Activated T-helper 9 cell treated with anti-CD3 and anti-CD28 coated beads, Interleukin-2, amount 50 U/mL, for 16 hours (primary cell): Measurements from ENCODE around the gene ZNF678.
"Not testable (repeated sequence)": the region's sequence is repeated elsewhere in the genome, so short reads cannot be mapped to it uniquely, and the experiment has no call there.

Experiments
- DNase-seq: peaks from one replicate; pipeline ENCODE4 v3.0.0-alpha.2; 2020; ENCODE audit warnings: low read depth

ZNF678 gene

GRCh38 chr1:227551881-227552280, 11.5 kb upstream of the ZNF678 start:
- DNase-seq, result not testable (repeated sequence)

- no peak for DNase-seq
Measured at GRCh38 chr1:227556288-227556687, 7.1 kb upstream of the ZNF678 start.

- no peak for DNase-seq
Measured at GRCh38 chr1:227557962-227558725, 5.2 kb upstream of the ZNF678 start.

- no peak for DNase-seq
Measured at GRCh38 chr1:227558732-227559262, 4.6 kb upstream of the ZNF678 start.

- DNase-seq, result no peak
Measured at GRCh38 chr1:227559499-227559898, 3.9 kb upstream of the ZNF678 start.

- no peak for DNase-seq
Measured at GRCh38 chr1:227559926-227560325, 3.4 kb upstream of the ZNF678 start.

- no peak for DNase-seq
Measured at GRCh38 chr1:227560393-227561173, 2.8 kb upstream of the ZNF678 start.

- no peak for DNase-seq
Measured at GRCh38 chr1:227561241-227561907, 2.0 kb upstream of the ZNF678 start.

- no peak for DNase-seq
Measured at GRCh38 chr1:227562037-227562436, 1.3 kb upstream of the ZNF678 start.

- no peak for DNase-seq
Measured at GRCh38 chr1:227562933-227563323, 428 bp upstream of the ZNF678 start.

GRCh38 chr1:227567256-227567655, 3.9 kb downstream of the ZNF678 start:
- no peak for DNase-seq

- no peak for DNase-seq
Measured at GRCh38 chr1:227568593-227568992, 5.2 kb downstream of the ZNF678 start.

- no peak for DNase-seq
Measured at GRCh38 chr1:227572752-227573151, 9.4 kb downstream of the ZNF678 start.

- no peak for DNase-seq
Measured at GRCh38 chr1:227574926-227575325, 11.6 kb downstream of the ZNF678 start.

- no peak for DNase-seq
Measured at GRCh38 chr1:227576189-227576588, 12.8 kb downstream of the ZNF678 start.

- DNase-seq, result no peak
Measured at GRCh38 chr1:227577500-227577899, 14.1 kb downstream of the ZNF678 start.

GRCh38 chr1:227583354-227583753, 20.0 kb downstream of the ZNF678 start:
- no peak for DNase-seq

- DNase-seq, result no peak
Measured at GRCh38 chr1:227586733-227587132, 23.4 kb downstream of the ZNF678 start.

- no peak for DNase-seq
Measured at GRCh38 chr1:227587968-227588367, 24.6 kb downstream of the ZNF678 start.

GRCh38 chr1:227588769-227589168, 25.4 kb downstream of the ZNF678 start:
- DNase-seq, result not testable (repeated sequence)

- DNase-seq, result not testable (repeated sequence)
Measured at GRCh38 chr1:227589777-227590176, 26.4 kb downstream of the ZNF678 start.

- not testable (repeated sequence) for DNase-seq
Measured at GRCh38 chr1:227596222-227596621, 32.9 kb downstream of the ZNF678 start.

GRCh38 chr1:227603327-227603726, 40.0 kb downstream of the ZNF678 start:
- DNase-seq, result no peak
